ENCODE measurements around the gene ANKRD13A. TPM values are rescaled to one million over a fixed set of nuclear protein-coding genes. Genes with fewer than 3 reads are reported as not detected.
A peak's percentile ranks its signal among the peaks of the same experiment; 100 is the strongest.

Gene ANKRD13A
- 10 to 100 TPM; 29.5 to 45.0 (median 35.2) TPM for total RNA-seq
- polyA plus RNA-seq: 10 to 100 TPM; 18.3 to 53.4 TPM
- long read RNA-seq, donor 1, partial matches to known transcripts: 2 of 9 reads
- long read RNA-seq, donor 1, other reads (novel, unspliced or antisense): 6 of 9 reads
- long read RNA-seq, donor 2, full-length matches to known transcripts: 3 of 14 reads
- long read RNA-seq, donor 2, partial matches to known transcripts: 11 of 14 reads
- long read RNA-seq, donor 2, other reads (novel, unspliced or antisense): 0 of 14 reads
- long read RNA-seq, donor 3, full-length matches to known transcripts: 20 of 67 reads
- long read RNA-seq, donor 3, partial matches to known transcripts: 38 of 67 reads
- long read RNA-seq, donor 3, other reads (novel, unspliced or antisense): 9 of 67 reads

DNA sequence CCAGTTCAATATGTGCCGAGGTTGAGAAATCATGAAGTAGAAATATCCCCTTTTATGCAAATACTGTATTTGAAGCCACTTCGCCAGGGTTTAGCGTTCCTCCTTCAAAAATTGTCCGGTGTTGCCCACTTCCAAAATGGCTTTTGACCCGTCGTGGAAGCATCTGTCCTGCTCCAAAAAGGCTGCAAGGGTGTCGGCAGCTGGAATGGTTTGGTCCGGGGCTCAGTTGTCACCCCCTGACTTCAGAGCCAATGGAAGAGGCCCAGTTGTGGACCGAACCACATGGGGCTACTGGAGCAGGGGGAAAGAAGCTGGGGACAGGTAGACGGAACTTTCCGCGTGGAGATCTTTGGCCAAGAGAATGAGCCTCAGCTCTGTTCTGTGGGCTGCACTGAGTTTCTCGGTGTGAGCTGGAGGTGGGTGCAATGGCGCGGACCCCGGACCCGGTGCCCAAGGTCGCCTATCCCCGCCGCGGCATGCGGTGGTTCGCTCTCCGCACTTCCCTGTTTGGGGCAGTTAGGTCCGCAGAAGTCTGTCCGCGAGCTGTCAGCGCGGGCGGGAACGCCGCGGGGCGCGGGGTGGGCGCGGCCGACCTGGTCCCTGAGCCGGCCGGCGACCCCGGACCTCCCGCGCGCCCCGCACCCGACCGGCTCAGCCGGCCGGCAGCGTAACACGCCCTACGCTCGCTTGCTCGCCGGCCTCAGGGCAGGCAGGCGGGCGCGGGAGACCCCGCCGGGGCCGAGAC, at the start of gene ANKRD13A:
ANKRD13A (plus strand) TSS at position 527 of the 745 bp plus-strand sequence. CDS start 259 bp downstream, outside the sequence.
- peaks cover 7% of the 10 kb centered on the region for H3K4me1 ChIP-seq (ENCODE audit: insufficient read depth)

DNA sequence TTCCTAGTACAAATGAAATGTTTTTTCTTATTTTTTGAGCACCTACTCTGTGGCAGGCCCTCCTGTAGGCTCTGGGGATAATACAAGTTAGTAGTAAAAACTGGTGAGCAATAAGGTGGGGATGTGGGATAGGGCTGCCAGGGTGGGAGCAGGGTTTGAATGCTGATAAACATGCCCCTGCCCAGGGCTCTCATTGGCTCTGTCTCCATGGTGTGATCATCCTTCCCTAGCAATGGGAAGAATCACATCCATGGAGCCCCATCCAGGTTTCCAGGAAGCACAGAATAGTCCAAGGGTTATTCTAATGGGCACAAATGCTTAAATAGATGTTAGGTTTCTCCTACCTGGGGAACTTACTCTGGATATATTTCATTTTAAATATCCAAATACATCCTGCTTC, 48.6 kb upstream of the ANKRD13A start:
- DNase-seq: no peak
- Histone ChIP-seq H3K36me3 (no peaks in the 10 kb centered on the region), H3K9me3 (no peaks in the 10 kb centered on the region), H3K27ac (peak overlapping the region in 1 of 2 donors; percentile 47), H3K4me1 (ENCODE audit: insufficient read depth) (peaks cover 23% of the 10 kb centered on the region), H3K27me3 (no peaks in the 10 kb centered on the region), H3K4me3 (no peak overlapping the region)
- intact Hi-C loops (cut with DNase I): no loop called here
- TF ChIP-seq, protein P1, sequence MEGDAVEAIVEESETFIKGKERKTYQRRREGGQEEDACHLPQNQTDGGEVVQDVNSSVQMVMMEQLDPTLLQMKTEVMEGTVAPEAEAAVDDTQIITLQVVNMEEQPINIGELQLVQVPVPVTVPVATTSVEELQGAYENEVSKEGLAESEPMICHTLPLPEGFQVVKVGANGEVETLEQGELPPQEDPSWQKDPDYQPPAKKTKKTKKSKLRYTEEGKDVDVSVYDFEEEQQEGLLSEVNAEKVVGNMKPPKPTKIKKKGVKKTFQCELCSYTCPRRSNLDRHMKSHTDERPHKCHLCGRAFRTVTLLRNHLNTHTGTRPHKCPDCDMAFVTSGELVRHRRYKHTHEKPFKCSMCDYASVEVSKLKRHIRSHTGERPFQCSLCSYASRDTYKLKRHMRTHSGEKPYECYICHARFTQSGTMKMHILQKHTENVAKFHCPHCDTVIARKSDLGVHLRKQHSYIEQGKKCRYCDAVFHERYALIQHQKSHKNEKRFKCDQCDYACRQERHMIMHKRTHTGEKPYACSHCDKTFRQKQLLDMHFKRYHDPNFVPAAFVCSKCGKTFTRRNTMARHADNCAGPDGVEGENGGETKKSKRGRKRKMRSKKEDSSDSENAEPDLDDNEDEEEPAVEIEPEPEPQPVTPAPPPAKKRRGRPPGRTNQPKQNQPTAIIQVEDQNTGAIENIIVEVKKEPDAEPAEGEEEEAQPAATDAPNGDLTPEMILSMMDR (IDR thresholded peaks at IDR 0.05): no peak

More for the DNA sequence above, at the start of gene ANKRD13A:
- no peaks in the 10 kb centered on the region for H3K36me3 ChIP-seq
- H3K27me3 ChIP-seq: no peaks in the 10 kb centered on the region
- TF ChIP-seq POLR2A (IDR thresholded peaks at IDR 0.05): no peak
- TF ChIP-seq, protein P1 (IDR thresholded peaks at IDR 0.05): peak in 1 of 3 donors; percentile 3
- no peak for TF ChIP-seq EP300 (IDR thresholded peaks at IDR 0.05)
- peak; percentile 90 to 91 (median 91) for DNase-seq
- intact Hi-C loops (cut with DNase I): loop anchor here in 2 of 4 donors (5.0 to 10.0 kb wide), 2 partner anchors 64 to 67 kb away; no protein-coding TSS in a partner anchor
- peak within 1 kb of the TSS; percentile 71 for H3K4me3 ChIP-seq
- H3K9me3 ChIP-seq: no peaks in the 10 kb centered on the region
- WGBS, 3 donors: 0 to 1% (median 0%) methylated on average over 39 to 62 of the region's 62 CpGs
- H3K27ac ChIP-seq: peak within 1 kb of the TSS; percentile 60 to 74

DNA sequence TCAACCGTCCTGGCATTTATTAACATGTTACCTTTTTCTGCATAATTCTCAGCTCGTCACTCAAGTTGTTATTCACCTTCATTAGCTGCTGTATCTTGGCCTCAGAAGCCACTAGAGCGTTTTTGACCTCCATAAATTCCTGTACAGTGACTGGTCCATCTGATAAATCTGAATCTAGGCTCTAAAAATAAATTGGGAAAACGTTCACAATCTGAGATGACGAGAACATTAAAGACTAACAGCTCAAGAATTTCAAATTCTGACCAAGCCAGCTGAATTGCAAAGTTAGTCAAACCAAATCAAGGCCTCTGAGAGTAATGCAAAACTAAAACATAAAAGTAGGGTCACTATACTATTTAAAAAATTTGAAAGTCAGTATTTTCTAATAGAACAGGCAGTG, 48.1 kb upstream of the ANKRD13A start:
- H3K4me3 ChIP-seq: no peak overlapping the region
- 25 to 46% (median 39%) methylated on average over 5 of the region's 5 CpGs for WGBS, 3 donors

DNA sequence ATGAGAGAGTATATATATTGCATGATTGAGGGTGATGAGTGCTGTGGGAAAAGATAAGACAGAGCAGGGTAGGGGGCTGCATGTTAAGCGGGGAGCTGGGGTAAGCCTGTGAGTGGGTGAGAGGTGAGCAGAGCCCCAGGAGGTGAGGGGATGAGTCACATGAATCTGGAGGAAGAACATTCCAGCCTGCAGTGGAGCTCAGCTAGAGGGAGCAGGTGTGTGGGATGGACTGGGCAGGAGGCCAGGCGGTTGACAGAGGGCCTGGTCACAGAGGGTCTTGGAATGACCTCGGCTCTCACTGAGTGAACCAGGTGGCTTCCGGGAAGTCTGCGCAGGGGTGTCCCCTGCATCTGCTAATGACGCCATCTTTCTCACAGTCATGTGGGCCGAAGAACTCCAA, 47.5 kb upstream of the ANKRD13A start:
- Histone ChIP-seq H3K27ac (peak overlapping the region; percentile 28 to 47), H3K27me3 (no peaks in the 10 kb centered on the region), H3K4me3 (no peak overlapping the region), H3K36me3 (no peaks in the 10 kb centered on the region), H3K4me1 (ENCODE audit: insufficient read depth) (peaks cover 19% of the 10 kb centered on the region), H3K9me3 (no peaks in the 10 kb centered on the region)
- 36 to 43% (median 37%) methylated on average over 7 of the region's 7 CpGs for WGBS, 3 donors
- TF ChIP-seq EP300 (IDR thresholded peaks at IDR 0.05) (no peak), POLR2A (IDR thresholded peaks at IDR 0.05) (no peak)
- TF ChIP-seq, protein P1 (IDR thresholded peaks at IDR 0.05): no peak
- intact Hi-C loops (cut with DNase I): no loop called here
- peak; percentile 33 to 60 (median 42) for DNase-seq

More for the DNA sequence above, 48.1 kb upstream of the ANKRD13A start:
- intact Hi-C loops (cut with DNase I): no loop called here
- Histone ChIP-seq H3K4me1 (ENCODE audit: insufficient read depth) (peaks cover 20% of the 10 kb centered on the region), H3K27ac (peak overlapping the region in 1 of 2 donors; percentile 47), H3K9me3 (no peaks in the 10 kb centered on the region), H3K36me3 (no peaks in the 10 kb centered on the region), H3K27me3 (no peaks in the 10 kb centered on the region)
- DNase-seq: no peak
- TF ChIP-seq, protein P1 (IDR thresholded peaks at IDR 0.05): no peak
- no peak for TF ChIP-seq POLR2A (IDR thresholded peaks at IDR 0.05)
- TF ChIP-seq EP300 (IDR thresholded peaks at IDR 0.05): no peak

Measured in ovary (tissue), 10 donors.